Ecto neural progenitor cell (in vitro differentiated cells): ENCODE results near the gene FAM78B.

Experiments used
- DNase-seq: peaks from one replicate; pipeline ENCODE4 v3.0.0-alpha.2; 2018; ENCODE audit warnings: low spot score

The FAM78B gene

GRCh38 chr1:166066107-166066506 lies 100.7 kb downstream of the FAM78B start:
- DNase-seq: no peak

GRCh38 chr1:166064951-166065350 lies 101.8 kb downstream of the FAM78B start:
- DNase-seq: no peak

- DNase-seq: no peak
Observed at GRCh38 chr1:166064313-166064926, 102.4 kb downstream of the FAM78B start.

- DNase-seq: no peak
Observed at GRCh38 chr1:166063701-166064100, 103.1 kb downstream of the FAM78B start.

- no peak for DNase-seq
Observed at GRCh38 chr1:166062421-166063070, 104.3 kb downstream of the FAM78B start.

GRCh38 chr1:166057650-166058049 lies 109.2 kb downstream of the FAM78B start:
- DNase-seq: no peak

GRCh38 chr1:166053395-166053794 lies 113.4 kb downstream of the FAM78B start:
- DNase-seq: no peak

- DNase-seq: peak; percentile 10
Observed at GRCh38 chr1:166040202-166040997, 126.4 kb downstream of the FAM78B start.

- no peak for DNase-seq
Observed at GRCh38 chr1:166039436-166040201, 127.2 kb downstream of the FAM78B start.

- no peak for DNase-seq
Observed at GRCh38 chr1:166036092-166036491, 130.7 kb downstream of the FAM78B start.

- no peak for DNase-seq
Observed at GRCh38 chr1:166032572-166033371, 134.0 kb downstream of the FAM78B start.

- DNase-seq: no peak
Observed at GRCh38 chr1:166031932-166032571, 134.7 kb downstream of the FAM78B start.

GRCh38 chr1:166029196-166029945 lies 137.4 kb downstream of the FAM78B start:
- no peak for DNase-seq

- no peak for DNase-seq
Observed at GRCh38 chr1:166026555-166026954, 140.2 kb downstream of the FAM78B start.

- no peak for DNase-seq
Observed at GRCh38 chr1:166026143-166026542, 140.7 kb downstream of the FAM78B start.

GRCh38 chr1:166020210-166020609 lies 146.6 kb downstream of the FAM78B start:
- DNase-seq: no peak
